Stimulated activated CD4-positive, alpha-beta T cell treated with anti-CD3 and anti-CD28 coated beads, TNF-alpha, amount 100 ng/mL, for 1 hour (primary cell): ENCODE data around the gene B4GALT2.

Experiments used
- DNase-seq, 3 donors: peaks; one replicate each; pipeline ENCODE4 v3.0.0-alpha.2; 2020; ENCODE audit warnings: low read depth in 3 of 3, low spot score in 1 of 3

The B4GALT2 gene

DNA sequence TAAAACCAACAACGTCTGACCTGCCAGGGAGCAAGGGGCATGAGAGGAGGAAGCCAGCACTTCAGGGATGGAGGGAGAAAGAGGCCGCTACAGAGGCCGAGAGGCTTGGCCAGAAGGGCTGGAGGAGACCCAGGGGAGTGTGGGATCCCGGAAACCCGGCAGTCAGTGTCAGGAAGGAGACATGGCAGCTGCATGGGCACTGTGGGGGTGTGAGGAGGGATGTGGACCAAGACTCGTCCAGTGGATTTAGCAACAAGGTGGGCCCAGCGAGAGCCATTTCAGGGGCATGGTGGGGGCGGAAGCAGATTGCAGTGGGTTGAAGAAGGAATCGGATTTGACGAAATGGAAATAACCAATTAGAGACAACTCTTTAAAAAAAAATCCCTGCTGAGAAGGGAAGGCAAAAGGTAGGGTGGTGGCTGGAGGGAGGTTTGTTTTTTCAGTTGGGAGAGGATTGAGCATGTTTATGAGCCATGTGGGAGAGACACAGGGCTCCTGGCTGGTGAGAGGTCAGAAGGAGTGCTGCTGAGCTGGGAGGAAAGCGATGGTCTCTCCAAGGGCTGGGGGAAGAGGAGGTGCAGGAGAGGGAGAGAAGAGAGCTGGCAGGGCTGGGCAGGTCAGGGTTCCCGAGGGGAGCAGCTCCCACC lies 4.4 kb downstream of the B4GALT2 start:
- DNase-seq = no peak

DNA sequence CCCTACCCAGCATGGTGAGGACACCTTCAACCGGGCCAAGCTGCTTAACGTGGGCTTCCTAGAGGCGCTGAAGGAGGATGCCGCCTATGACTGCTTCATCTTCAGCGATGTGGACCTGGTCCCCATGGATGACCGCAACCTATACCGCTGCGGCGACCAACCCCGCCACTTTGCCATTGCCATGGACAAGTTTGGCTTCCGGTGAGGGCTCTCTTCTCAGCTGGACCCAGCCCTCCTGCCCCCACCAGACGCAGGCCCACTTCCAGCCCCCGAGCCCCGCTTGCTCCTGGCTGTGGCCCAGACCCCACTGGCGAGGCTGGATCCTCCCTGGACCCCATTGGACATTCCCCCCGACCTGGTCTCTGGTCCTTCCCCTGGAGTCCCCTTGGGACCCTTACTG lies 5.8 kb downstream of the B4GALT2 start:
- DNase-seq = no peak

DNA sequence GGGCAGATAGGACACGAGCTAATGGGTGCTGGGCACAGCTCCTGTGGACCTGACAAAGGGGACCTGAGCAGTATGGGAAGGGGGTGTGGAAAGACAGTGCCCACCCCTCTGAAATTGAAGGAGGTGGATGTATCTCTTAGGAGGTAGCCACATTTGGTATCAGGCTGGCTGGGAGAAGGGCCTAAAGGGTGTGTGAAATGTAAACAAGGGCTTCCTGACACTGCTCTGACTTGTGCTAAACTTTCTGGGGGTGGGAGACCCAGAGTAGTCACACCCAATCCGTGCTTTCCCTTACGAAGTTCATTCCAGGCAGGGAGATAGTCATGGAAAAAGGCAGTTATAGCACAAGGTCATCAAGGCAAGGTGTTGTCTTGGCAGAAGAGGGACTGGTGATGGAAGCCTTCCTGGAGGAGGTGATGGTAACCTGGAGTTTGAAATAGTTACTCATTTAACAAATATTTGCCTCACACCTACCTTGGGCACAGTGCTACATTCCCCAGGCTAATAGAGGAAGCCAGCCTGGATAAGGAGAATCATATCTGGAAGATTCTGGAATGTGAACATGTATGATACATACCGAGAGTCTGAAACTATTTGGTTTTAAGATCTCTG lies 7.1 kb downstream of the B4GALT2 start:
- no peak for DNase-seq

DNA sequence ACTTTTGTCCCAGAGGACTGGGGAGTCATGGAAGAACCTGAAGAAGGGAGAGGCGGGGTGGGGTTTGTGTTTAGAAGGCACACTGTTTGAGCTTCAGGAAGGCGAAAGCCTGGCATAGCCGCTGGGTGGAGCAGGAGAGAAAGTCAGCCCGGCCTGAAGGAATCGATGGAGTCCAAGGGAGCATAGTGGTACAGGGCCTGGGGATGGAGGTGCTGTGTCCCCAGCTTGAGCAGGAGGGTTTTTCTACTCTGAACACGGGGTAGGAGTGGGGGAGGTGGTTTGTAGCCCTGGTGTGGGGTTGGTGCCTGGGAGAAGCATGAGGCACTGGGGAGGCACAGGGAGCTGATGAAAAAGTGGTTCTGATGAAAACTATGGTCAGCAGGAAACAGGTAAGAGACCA lies 7.7 kb downstream of the B4GALT2 start:
- no peak for DNase-seq

DNA sequence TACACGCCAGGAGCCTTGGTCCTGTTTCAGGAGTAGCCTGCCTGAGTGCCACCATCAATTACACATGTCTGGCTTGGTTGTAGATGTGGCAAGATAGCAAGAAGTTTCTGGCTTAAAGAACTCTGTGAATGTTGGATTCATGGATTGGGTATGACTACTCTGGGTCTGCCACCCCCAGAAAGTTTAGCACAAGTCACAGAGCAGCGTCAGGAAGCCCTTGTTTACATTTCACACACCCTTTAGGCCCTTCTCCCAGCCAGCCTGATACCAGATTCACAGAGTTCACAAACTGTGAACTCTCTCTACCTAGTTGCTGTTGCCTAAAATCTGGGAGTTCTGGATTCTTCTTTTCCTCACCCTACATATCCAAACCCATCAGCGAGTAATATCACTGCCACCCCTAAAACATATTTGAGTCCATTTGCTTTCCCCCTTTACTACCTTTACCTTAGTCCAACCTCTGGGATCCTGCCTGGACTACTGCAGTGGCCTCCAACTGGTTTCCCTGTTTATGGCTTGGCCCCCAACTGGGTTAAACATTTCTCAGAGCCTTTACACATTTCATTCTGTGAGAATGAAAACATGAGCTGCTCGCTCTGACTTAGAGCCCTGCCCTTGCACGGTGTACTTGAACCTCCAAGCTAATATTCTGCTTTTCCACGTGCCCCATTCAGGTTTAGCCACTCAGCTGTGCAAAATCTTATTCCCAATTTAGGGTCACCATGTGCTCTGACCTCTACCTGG lies 8.3 kb downstream of the B4GALT2 start:
- DNase-seq = no peak

DNA sequence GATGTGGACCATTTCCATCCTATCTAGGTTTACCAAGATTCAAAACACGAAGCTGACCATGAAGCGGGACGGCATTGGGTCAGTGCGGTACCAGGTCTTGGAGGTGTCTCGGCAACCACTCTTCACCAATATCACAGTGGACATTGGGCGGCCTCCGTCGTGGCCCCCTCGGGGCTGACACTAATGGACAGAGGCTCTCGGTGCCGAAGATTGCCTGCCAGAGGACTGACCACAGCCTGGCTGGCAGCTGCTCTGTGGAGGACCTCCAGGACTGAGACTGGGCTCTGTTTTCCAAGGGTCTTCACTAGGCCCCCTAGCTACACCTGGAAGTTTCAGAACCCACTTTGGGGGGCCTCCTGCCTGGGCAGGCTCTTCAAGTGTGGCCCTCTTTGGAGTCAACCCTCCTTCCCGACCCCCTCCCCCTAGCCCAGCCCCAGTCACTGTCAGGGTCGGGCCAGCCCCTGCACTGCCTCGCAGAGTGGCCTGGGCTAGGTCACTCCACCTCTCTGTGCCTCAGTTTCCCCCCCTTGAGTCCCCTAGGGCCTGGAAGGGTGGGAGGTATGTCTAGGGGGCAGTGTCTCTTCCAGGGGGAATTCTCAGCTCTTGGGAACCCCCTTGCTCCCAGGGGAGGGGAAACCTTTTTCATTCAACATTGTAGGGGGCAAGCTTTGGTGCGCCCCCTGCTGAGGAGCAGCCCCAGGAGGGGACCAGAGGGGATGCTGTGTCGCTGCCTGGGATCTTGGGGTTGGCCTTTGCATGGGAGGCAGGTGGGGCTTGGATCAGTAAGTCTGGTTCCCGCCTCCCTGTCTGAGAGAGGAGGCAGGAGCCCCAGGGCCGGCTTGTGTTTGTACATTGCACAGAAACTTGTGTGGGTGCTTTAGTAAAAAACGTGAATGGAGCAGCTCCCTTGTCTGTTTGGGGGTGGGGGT lies 11.5 kb downstream of the B4GALT2 start:
- no peak for DNase-seq

DNA sequence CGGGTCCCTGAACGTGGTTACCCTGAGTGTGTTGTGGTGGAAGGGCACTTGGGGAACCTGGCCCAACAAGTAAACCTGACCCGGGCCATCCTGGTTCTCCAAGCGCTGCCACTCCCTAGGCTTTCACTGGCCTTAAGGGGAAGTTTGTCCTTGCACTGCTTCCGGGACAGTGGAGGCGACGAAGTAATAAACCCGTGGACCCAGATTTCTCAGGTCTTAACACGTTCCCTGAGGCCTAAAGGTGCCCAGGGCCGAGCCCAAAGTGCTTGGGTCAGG lies 12.1 kb downstream of the B4GALT2 start:
- no peak for DNase-seq

DNA sequence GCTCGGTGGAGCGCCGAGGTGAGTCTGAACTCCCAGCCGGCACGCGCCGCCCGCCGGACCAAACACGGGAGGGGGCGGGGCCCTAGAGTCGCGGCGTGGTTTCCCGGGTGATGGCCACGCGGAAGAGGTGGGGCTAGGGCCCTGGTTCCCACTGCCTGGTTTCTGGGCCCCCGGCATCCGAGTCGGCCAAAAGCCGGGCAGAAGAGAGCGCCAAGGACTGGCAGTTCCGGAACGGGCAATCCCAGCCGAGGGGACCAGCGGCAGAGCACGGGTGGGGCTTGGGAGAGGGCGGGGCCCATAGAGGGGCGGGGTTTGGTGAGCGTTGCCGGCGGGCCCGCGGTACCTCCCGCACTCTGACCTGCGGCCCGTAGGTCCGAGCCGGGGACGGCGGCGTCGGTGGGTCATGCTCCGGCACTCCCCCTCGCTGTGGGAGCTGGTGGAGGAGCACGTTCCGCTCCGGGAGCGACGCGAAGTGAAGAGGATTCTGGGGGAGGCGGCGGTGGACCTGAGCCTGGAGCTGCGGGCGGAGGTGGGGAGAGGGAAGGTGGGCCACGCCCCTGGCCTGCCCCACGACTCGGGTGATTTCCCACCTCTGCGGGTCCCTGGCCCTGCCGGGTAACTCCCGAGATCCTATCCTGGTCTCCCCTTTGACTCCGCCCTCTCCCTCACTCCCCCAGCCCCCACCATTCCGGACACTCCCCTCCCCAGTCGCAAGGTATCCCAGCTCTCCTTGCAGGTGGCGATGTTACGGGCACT lies 12.6 kb downstream of the B4GALT2 start, which contains the start of gene CCDC24:
CCDC24 (plus strand) TSS at position 124 of the 756 bp plus-strand sequence; CDS start at position 404, 280 bp downstream.
- DNase-seq = peak in 2 of 3 donors; percentile 43 to 65

DNA sequence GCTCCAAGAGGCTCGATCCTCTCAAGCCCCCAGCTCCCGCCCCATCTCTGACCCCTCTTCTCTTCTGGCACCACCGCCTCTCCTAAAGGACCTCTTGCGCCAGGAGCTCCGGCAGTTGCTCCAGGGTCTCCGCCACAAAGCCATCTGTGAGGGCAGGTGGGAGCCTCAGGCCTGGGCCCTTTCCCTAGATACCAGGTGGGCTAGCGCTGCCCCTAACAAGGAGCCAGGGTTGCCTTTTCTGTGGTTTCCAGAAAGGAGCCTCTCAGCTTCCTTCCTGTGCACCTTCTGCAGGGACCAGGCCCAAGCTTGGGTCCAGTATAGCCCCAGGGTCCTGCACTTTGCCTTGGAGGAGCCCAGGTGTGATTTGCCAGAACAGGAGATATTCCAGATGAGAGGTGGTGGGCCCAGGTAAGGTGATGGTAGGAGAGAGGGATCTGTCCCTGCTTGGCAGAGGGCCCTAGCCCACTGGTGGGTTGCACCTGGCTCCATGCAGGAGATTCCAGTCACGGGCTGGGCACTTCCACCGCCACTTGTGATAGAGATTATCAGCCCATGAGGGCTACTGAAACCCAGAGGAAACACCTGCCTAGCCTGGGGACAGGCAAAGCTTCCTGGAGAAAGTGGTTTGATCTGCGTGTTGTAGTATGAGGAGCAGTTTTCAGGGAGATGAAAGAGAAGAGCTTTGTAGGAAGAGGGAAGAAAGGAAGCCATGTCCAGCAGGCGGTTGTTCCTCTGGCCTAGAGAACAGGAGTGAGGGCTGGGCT lies 13.4 kb downstream of the B4GALT2 start:
- DNase-seq = no peak

DNA sequence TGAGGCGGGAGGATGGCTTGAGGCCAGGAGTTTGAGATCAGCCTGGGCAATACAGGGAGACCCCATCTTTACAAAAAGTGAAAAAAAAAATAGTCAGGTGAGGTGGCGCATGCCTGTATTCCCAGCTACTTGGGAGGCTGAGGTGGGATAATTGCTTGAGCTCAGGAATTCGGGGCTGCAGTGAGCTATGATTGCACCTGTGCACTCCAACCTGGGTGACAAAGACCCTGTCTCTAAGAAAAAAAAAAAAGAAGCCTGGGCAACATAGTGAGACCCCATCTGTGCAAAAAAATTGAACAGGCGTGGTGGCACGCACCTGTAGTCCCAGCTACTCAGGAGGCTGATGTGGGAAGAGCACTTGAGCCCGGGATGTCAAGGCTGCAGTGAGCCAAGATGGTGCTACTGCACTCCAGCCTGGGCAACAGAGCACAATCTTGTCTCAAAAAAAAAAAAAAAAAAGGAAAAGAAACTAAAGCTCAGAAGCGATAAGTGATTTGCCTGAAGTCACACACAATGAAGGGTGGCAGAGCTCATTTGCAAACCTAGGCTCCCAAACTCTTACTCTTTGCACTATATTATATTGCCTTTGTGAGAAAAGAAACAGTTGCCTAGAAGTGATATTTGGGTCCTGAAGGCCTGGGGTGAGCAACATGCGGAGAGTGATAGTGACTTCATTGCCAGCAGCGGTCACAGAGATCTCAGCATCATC lies 14.3 kb downstream of the B4GALT2 start:
- no peak for DNase-seq

DNA sequence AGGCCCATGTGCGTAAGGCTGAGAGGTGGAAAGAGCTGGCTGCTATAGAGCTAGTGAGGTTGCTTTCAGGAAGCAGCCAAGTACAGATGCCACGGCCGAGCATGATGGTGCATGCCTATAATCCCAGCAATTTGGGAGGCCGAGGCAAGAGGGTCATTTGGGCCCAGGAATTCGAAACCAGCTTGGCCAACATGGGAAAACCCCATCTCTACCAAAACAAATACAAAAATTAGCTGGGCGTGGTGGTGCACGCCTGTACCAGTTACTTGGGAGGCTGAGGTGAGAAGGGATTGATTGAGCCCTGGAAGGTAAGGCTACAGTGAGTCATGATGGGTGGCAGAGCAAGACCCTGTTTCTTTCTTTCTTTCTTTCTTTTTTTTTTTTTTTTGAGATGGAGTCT lies 15.1 kb downstream of the B4GALT2 start:
- DNase-seq = no peak

DNA sequence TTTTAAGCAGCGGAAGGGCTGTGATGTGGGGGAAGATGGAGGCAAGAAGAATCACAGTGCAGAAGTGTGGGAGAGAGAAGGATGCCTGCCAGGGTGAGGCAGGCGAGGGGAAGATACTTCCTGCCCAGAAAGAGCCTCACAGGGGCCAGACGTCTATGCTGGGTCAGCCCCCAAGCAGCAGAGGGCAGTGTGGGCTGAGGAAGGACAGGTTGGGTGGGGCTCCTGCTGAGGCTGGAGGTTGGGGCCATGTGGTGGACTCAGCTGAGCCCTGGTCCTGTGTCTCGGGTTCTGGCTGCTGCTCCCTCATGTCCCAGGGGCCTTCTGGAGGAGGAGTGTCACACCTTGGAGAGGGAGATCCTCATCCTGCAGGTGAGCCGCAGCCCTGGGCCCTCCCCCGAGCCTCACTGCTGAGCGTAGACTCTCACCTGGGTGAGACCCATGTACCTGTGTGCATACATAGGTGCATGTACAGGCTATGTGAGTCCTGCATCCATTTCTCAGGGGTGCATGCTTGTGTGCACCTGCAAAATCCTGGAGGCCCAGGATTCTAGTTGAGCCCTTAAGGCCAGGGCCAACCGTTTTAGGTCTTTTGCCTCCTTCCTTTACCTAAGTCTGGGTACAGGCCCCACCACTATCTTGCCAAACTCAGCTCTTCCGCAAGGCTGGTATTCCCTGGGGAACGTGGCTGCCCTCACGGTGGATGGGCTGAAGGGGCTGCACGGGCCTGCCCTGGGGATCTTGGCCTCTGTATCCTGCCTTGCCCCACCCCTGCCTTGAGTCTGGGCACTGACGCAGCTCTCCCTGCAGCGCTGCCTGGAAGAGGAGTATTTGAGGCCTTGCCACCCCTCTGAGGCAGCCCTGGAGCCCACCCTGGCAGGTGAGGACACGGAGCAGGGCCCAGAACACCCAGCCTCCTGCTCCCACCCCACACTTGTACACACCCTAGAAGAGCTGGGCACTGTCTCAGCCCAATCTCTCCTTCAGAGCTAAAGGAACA lies 16.1 kb downstream of the B4GALT2 start:
- DNase-seq = no peak

DNA sequence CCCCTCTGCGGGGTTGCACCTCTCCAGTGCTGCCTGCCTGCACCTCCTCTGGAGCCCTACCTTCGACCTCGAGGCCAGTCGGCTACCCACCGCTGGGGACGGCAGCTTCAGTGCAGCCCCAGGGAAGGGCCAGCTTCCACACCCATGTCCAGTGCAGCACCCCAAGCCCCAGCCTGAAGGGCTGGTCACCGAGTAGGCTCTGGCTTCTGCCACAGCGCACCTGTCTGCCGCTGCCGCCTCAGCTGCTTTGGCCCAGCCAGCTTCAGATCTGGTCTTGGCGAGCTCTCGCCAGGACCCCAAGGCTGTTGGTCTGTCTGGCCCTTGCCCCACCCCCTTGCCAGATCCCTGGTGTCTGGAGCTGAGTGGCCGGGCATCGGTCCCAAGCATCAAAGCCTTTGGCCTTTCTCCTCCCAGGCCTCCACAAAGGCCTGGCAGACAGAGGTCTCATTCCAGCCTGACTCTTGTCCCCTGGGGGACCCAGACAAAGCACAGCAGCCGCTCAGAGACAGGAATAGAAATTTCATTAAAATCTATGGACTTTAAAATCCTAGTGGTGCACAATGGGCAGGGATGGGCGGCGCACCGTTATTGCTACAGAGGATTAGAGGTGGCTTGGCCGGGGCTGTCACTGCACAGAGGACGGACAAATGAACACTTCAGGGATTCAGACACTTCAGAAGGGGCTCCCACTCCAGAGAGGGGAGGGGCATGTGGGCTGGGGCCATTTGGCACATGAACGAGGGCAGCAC lies 17.1 kb downstream of the B4GALT2 start:
- no peak for DNase-seq

DNA sequence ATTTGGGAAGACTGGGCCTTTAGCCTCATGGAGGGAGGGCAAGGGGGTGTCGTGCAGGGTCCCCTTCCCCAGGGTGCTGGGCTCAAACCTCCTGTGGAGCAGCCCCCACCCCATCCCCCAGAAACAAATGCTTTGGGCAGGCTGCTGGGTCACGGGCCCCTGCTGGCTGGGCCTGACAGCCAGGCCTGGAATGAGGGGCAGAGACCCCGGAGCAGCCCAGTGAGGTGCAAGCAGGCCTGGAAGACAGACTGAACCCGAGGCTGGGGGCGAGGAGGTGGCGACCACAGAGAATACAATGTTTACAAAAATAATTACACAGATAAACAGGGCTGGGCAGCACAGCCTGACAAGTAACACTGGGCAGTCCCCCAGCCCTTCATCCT lies 17.7 kb downstream of the B4GALT2 start:
- DNase-seq = no peak

DNA sequence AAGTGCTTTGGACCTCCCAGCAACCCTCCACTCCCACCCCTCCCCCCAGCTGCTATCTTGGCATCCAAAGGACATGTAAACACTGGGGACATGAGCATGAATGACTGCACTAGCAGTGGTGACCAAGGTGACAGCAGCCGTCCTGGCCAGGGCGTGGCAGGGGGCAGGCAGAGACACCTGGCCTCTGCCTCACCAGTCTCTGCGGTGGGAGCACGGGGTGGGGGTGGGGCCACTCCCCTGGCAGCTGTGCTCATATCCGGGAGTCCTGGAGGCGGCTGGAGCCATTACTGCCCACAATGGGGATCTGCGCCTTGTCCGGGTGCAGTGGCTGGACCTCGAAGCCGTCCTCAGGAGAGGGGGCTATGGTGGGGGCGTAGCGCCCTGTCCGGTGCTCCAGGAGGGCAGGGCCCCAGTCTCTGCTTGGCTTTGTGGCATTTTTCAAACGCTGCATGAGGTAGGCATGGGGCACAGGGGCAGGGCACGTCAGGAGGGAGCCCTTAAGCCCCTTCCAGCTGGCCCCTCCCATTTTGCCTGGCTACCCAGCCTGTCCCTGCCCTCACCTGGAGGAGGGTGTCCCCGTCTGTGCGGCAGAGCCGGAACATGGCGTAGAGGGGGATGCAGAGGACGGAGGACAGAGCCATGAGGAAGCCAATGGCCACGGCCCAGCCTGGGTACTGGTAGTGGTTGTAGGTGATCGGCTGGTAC lies 18.4 kb downstream of the B4GALT2 start:
- DNase-seq = no peak

DNA sequence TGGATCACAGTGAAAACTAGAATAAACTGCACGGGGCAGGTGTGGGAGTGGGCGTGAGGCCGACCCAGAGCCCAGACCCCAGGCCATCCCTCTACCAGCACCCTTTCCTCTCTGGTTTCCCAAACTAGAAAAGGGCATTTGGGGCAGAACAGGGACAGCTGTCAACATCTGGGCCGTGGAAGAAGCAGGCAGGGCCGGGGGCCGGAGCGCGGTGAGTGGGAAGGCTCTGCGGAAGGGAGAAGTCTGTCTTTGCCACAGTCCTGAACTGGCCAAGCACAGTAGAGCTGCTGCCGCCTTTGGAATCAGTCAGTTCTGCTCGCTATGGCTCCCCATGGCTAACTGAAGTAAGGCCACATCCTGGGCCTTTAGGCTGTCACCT lies 19.0 kb downstream of the B4GALT2 start:
- no peak for DNase-seq

DNA sequence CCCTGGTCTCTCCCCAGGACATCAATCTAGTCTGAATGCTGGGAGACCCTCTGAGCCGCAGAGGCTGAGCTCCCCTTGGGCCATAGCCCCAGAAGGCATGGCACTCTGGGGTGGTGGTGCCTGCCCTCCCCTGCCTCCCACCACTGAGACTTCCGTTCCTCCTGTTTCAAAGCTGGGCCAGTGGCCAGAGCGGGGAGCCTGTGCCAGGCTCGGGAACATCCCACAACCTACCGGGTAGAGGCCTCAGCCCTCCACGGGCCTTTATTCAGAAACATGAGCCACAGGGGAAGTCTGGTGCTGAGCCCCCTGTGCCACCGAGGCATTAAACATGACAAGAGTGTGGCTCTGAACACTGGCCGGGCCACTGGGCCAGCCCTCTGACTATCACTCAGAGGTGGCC lies 20.4 kb downstream of the B4GALT2 start:
- DNase-seq = no peak
